ENCODE measurements around the gene NUCB2.

DNA sequence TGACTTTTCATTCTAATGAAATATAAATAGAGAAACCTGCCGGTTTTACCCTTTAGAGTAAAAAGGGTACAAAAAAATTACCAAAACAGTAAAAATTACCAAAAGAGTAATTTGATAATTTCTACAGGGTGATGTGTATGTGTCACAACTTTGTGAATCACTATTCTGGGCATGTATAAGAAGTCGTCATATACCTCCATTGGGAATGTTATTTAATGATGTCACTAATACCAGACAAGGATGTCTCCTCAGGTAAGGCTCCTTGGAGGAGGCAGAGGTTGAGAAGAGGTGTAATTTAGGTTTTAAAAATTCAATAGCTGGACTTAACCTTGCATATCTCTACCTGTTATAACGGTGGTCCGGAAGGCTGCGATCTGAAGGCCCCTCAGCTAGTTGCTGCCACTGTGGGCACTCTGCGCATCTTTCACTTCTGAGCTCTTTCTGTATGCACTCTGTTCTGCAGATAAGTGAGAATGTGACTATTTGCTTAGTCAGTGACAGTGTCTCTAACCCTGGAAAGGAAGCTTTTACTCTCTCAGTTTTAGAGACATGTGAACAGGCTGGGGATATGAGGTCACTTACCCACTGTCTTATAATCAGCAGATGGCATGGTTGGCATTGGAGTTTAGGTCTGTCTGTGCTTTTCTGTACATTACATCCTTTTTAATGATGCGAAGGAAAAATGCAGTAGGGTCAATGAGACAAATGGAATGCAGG lies 74.1 kb downstream of the NUCB2 start:
- TF ChIP-seq, protein P1, sequence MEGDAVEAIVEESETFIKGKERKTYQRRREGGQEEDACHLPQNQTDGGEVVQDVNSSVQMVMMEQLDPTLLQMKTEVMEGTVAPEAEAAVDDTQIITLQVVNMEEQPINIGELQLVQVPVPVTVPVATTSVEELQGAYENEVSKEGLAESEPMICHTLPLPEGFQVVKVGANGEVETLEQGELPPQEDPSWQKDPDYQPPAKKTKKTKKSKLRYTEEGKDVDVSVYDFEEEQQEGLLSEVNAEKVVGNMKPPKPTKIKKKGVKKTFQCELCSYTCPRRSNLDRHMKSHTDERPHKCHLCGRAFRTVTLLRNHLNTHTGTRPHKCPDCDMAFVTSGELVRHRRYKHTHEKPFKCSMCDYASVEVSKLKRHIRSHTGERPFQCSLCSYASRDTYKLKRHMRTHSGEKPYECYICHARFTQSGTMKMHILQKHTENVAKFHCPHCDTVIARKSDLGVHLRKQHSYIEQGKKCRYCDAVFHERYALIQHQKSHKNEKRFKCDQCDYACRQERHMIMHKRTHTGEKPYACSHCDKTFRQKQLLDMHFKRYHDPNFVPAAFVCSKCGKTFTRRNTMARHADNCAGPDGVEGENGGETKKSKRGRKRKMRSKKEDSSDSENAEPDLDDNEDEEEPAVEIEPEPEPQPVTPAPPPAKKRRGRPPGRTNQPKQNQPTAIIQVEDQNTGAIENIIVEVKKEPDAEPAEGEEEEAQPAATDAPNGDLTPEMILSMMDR (IDR thresholded peaks at IDR 0.05; ENCODE audit: low read depth, low read length), result no peak
- TF ChIP-seq EZH2phosphoT487 (IDR thresholded peaks at IDR 0.05; ENCODE audit: low read depth), result no peak

All from OCI-LY3 (cell line).